Subcutaneous adipose tissue (tissue), 4 donors: ENCODE measurements around the gene LMCD1. TPM values are rescaled to one million over a fixed set of nuclear protein-coding genes. Genes with fewer than 3 reads are reported as not detected.

Experiments
- total RNA-seq, 4 donors: library from RNA; depleted of rRNA; stranded (reverse); fragments of >200 nt; gene quantifications; one replicate each; pipeline ENCODE4 v1.1.0, GENCODE V29; 2016
- TF ChIP-seq, protein P1 (sequence below): fragments of 450-650 bp; IDR thresholded peaks from one replicate; pipeline ENCODE4 v1.5.1; 2016; ENCODE audit warnings: low read depth, mild to moderate bottlenecking, control low read depth, antibody characterized with exemption, moderate library complexity

The LMCD1 gene
- total RNA-seq, 4 donors from 2014 or later: 211 to 464 (median 276) TPM

DNA sequence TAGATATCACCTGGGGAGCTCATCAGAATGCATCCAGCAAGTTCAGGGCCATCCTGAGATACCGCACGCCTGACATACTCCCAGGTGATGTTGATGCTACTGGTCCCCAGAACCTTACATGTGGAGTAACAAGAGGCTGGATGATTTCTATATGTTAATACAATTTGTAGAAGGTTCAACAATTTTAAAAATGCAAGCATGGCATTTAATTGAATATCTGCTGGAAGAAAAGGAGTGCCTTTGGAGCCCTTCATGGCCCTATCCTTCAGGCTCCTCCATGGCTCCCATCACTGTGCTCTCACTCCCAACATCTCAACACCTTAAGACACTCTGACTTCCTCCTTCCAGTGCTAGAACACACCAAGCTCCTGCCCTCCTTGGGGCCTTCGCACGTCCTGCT lies 36.6 kb downstream of the LMCD1 start:
- TF ChIP-seq, protein P1, sequence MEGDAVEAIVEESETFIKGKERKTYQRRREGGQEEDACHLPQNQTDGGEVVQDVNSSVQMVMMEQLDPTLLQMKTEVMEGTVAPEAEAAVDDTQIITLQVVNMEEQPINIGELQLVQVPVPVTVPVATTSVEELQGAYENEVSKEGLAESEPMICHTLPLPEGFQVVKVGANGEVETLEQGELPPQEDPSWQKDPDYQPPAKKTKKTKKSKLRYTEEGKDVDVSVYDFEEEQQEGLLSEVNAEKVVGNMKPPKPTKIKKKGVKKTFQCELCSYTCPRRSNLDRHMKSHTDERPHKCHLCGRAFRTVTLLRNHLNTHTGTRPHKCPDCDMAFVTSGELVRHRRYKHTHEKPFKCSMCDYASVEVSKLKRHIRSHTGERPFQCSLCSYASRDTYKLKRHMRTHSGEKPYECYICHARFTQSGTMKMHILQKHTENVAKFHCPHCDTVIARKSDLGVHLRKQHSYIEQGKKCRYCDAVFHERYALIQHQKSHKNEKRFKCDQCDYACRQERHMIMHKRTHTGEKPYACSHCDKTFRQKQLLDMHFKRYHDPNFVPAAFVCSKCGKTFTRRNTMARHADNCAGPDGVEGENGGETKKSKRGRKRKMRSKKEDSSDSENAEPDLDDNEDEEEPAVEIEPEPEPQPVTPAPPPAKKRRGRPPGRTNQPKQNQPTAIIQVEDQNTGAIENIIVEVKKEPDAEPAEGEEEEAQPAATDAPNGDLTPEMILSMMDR: no peak

DNA sequence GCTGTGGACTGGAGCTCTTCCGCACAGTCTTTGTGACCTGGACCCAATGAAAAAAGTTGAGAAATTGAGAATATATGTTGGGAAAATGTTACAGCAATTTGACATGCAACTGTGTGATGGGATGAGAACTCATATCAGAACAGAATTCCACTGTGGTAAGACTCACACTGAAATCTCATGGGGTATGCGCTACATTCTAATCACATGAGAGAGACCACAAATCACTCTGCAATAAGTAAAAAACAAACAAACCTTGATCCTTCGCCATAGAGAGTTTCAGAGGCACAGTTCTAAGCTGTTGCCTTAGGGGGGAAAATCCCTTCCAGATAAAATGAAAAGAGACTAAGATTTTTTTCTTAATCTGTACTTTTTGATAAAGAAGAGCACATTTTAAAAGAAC lies 37.3 kb downstream of the LMCD1 start:
- TF ChIP-seq, protein P1: no peak

DNA sequence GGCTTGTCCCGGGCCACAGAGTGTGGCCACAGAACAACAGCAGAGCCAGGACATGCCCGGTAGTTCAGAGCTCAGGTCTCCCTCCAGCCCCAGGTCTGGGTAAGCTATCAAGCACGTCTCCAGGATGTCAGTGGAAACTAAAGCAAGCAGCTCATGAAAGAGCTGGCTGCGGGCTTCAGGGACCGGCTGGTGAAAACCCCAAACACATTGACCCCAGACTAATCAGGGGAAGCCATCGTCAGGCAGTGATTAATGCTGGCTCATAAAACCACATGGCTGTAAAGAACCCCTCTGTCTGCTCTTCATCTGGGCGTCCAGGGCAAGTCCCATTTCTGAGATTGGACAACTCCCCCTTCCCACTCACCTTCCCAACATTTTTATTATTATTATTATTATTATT lies 37.8 kb downstream of the LMCD1 start:
- TF ChIP-seq, protein P1: no peak

DNA sequence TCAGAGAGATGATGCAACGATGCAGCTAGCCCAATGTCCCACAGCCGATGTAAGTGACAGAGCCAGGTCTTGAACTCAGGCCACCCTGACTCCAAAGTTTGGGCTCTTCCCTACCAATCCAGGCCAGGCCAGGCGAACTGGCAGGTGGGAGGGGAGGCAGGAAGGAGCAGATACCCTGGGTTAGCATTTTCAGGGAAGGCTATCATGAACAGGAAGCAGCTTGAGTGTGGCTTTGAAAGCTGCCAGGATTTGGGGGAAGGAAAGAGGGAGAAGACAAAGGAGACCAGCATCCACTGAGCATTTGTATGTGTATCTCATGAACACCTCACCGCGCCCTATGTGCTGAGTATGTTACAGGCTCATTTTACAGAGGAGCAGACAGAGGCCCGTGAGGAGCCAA lies 38.8 kb downstream of the LMCD1 start:
- TF ChIP-seq, protein P1: no peak

DNA sequence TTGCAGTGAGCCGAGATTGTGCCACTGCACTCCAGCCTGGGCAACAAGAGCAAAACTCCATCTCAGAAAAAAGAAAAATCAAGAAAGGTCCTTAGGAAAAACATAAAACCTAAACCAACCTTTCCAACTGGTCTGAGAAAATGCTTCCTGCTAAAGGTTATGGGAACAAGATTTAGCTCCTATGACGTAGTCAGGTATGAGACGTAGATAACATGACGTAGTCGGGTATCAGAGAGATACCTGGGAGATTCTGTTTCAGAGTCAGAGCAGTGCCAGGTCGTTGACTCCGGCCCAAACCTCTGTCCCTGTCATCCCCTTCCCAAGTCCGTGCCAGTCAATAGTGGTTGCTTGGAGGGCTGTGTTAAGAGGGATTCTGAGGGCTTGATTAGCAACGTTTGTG lies 39.9 kb downstream of the LMCD1 start:
- TF ChIP-seq, protein P1: no peak

DNA sequence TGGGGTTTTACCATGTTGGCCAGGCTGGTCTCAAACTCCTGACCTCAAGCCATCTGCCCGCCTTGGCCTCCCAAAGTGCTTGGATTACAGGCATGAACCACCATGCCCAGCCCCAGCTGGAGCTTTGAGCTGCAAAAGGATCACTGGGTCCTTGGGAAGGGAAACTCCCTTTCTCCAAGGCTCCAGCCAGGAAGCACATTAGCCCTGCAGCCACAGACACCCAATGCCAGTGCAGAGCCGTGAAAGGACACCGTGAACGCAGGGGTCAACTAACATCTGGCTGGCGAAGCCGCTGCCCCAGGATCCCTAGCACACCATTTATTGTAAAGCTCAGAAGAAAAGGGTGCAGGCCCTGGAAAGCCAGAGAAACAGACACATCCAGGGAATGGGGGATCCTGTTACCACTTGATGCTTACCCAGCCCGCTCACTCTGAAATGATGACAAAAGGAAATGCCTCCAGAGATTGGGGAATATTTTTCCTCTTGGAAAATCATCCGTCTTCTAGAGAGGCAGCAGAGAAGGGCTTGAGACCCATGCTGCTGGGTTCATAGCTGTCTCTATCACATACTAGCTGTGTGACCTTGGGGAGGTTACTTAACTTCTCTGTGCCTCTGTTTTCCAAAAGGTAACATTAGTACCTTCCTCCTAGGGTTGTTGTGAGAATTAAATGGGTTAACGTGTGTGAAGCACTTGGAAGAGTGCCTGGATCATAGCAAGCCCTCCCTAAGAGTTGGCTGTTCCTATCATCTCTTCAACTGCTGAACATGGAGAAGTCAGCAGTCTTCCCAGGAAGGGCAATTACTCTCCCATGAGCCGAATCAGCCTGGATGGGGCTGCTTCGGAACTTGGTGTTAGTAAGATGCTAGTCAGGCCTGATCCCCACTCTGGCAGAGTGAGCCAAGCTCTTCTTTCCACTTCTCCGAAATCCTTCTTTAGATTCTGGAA lies 40.8 kb downstream of the LMCD1 start:
- TF ChIP-seq, protein P1: no peak

DNA sequence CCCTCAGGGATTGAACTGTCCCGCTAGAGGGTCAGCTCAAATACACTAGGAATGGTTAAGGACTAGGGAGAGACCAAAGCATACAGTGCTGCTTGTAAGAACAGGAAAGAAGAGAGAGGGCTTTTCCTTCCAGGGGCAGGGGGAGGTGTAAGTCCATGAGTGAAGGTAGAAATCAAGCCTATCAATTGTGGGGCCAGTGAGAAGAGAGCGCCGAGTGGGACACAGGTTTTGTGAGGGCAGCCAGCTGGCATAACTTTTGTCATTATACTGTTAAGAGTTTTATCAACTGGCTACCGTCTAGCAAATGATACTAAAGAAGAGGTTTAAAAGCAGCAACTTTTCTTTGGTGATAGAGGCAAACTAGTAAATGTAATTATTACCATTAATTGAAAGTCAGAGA lies 45.0 kb downstream of the LMCD1 start:
- TF ChIP-seq, protein P1: no peak
